HG03575 (cell line): ENCODE measurements around the gene MYBBP1A.

Source experiments
- ATAC-seq: cut with Tn5 transposase; IDR thresholded peaks from one replicate; pipeline ENCODE4 v1.9.1; 2021; ENCODE audit not compliant: unreplicated experiment, insufficient number of reproducible peaks, low FRiP score; ENCODE audit errors: extremely low read depth

Gene MYBBP1A

GRCh38 chr17:4498461-4499397 is 56.5 kb downstream of the MYBBP1A start, which contains the start of gene SPNS2:
SPNS2 (plus strand) TSS chr17:4498881; CDS start chr17:4499048, 167 bp downstream.
- ATAC-seq, result no peak

- ATAC-seq, result no peak
Measured at GRCh38 chr17:4497101-4497824, 57.9 kb downstream of the MYBBP1A start.

GRCh38 chr17:4492721-4493561 is 62.2 kb downstream of the MYBBP1A start:
- ATAC-seq, result no peak

GRCh38 chr17:4490637-4491061 is 64.5 kb downstream of the MYBBP1A start:
- ATAC-seq, result no peak

- ATAC-seq, result no peak
Measured at GRCh38 chr17:4490109-4490591, 65.0 kb downstream of the MYBBP1A start.

GRCh38 chr17:4488989-4489595 is 66.1 kb downstream of the MYBBP1A start:
- no peak for ATAC-seq
